HCT116 (cell line): ENCODE measurements around the gene GJB4. TPM values are rescaled to one million over a fixed set of nuclear protein-coding genes. Genes with fewer than 3 reads are reported as not detected.

Experiments used
- ATAC-seq: fragments of 200-7000 bp; cut with Tn5 transposase; 2 replicates; pipeline ENCODE4 v1.9.1; 2020; ENCODE audit warnings: mild to moderate bottlenecking, moderate library complexity
- BruUV-seq: library from RNA; stranded (reverse); fragments of 400-500 nt; replicated peaks from 2 replicates; lab custom pipeline; 2021; lab: Mats Ljungman, UMichigan
- CTCF ChIA-PET: fragments of 300-600 bp; sonication (Branson Sonifier 250); formaldehyde crosslinking; loops from one replicate; lab custom pipeline; 2021; ENCODE audit warnings: antibody characterized with exemption; lab: Charles Lee
- POLR2A ChIA-PET: fragments of 300-600, 350-600 bp; sonication (Branson Sonifier 250); formaldehyde crosslinking; loops from one replicate; lab custom pipeline; 2021; ENCODE audit warnings: antibody characterized with exemption; lab: Charles Lee
- RAD21 ChIA-PET, 2 experiments: fragments of 300-600 bp; sonication (Branson Sonifier 250); formaldehyde crosslinking; loops; one replicate each; lab custom pipeline; 2023; ENCODE audit warnings: low total read pairs in 2 of 2; ENCODE audit not compliant: uncharacterized antibody in 2 of 2, unreplicated experiment in 2 of 2, low non-redundant PET in 1 of 2; lab: Charles Lee
- DNase-seq: peaks from one replicate; pipeline ENCODE4 v3.0.0-alpha.2; 2010; ENCODE audit warnings: low read depth, low spot score
- H2AFZ ChIP-seq: fragments of 200-600 bp; shearing (Covaris generic), sonication (generic); 2 replicates; pipeline ENCODE4 v1.6.1; 2017; ENCODE audit warnings: low read depth, mixed run types, mixed read lengths, antibody characterized with exemption, low read length; ENCODE audit not compliant: poor library complexity, severe bottlenecking
- H3K27ac ChIP-seq: 2 replicates; pipeline ENCODE4 v1.5.1; 2012; ENCODE audit warnings: low read depth, low read length
- H3K27me3 ChIP-seq: fragments of 200-600 bp; sonication (generic); 2 replicates; pipeline ENCODE4 v1.6.1; 2016; ENCODE audit warnings: mixed run types, low read length, mixed read lengths; ENCODE audit not compliant: insufficient read depth
- H3K36me3 ChIP-seq, 2 experiments: fragments of 200-500 bp in 1 of 2; fragments of 200-600 bp in 1 of 2; sonication (Bioruptor generic) in 1 of 2; sonication (generic) in 1 of 2; 2 replicates each; pipeline versions ENCODE4 v1.5.1 to v1.6.1; 2014 to 2016; ENCODE audit warnings: low read length in 2 of 2, inconsistent platforms in 1 of 2, mixed read lengths in 1 of 2, mixed run types in 1 of 2; ENCODE audit not compliant: insufficient read depth in 2 of 2, control insufficient read depth in 1 of 2
- H3K4me1 ChIP-seq, 2 experiments: fragments of 200-600 bp in 1 of 2; sonication (generic) in 1 of 2; 2 replicates each; pipeline versions ENCODE4 v1.5.1 to v1.6.1; 2012 to 2017; ENCODE audit warnings: low read length in 2 of 2, inconsistent platforms in 1 of 2, mild to moderate bottlenecking in 1 of 2, mixed read lengths in 1 of 2, mixed run types in 1 of 2, moderate library complexity in 1 of 2; ENCODE audit not compliant: insufficient read depth in 2 of 2, control insufficient read depth in 1 of 2
- H3K4me2 ChIP-seq: fragments of 200-600 bp; sonication (generic); 2 replicates; pipeline ENCODE4 v1.6.1; 2017; ENCODE audit warnings: mixed run types, low read length, mixed read lengths
- H3K4me3 ChIP-seq, 2 experiments: fragments of 200-600 bp in 1 of 2; sonication (generic) in 1 of 2; replicated peaks in 1 of 2; 2 replicates each; pipeline ENCODE4 v1.5.1; 2011 to 2016; ENCODE audit warnings: low read length in 2 of 2, control low read depth in 1 of 2, low read depth in 1 of 2, mild to moderate bottlenecking in 1 of 2, mixed read lengths in 1 of 2, mixed run types in 1 of 2
- H3K79me2 ChIP-seq: fragments of 200-600 bp; sonication (generic); 2 replicates; pipeline ENCODE4 v1.6.1; 2017; ENCODE audit warnings: mild to moderate bottlenecking, mixed run types, low read length, moderate library complexity, mixed read lengths; ENCODE audit not compliant: insufficient read depth
- H3K9ac ChIP-seq: fragments of 200-600 bp; sonication (generic); 2 replicates; pipeline ENCODE4 v1.6.1; 2016; ENCODE audit warnings: low read length, mixed read lengths
- H3K9me2 ChIP-seq: fragments of 200-600 bp; sonication (generic), shearing (Covaris generic); 2 replicates; pipeline ENCODE4 v1.6.1; 2017; ENCODE audit warnings: mixed run types, mild to moderate bottlenecking, moderate library complexity; ENCODE audit not compliant: insufficient read depth
- H3K9me3 ChIP-seq, 2 experiments: fragments of 200-500 bp in 1 of 2; fragments of 200-600 bp in 1 of 2; sonication (Bioruptor generic) in 1 of 2; sonication (generic) in 1 of 2; 2 replicates each; pipeline ENCODE4 v1.6.1; 2014 to 2017; ENCODE audit warnings: low read length in 2 of 2, mixed read lengths in 2 of 2, inconsistent platforms in 1 of 2, low read depth in 1 of 2, mild to moderate bottlenecking in 1 of 2, mixed run types in 1 of 2, moderate library complexity in 1 of 2; ENCODE audit not compliant: control insufficient read depth in 1 of 2, insufficient read depth in 1 of 2
- H4K20me1 ChIP-seq: fragments of 200-600 bp; sonication (generic), shearing (Covaris generic); 2 replicates; pipeline ENCODE4 v1.6.1; 2017; ENCODE audit warnings: mixed run types, mild to moderate bottlenecking, moderate library complexity; ENCODE audit not compliant: insufficient read depth
- ELF1 ChIP-seq: IDR thresholded peaks from 2 replicates; pipeline ENCODE4 v1.6.1; 2012; ENCODE audit warnings: low read depth, borderline replicate concordance
- RAD21 ChIP-seq: IDR thresholded peaks from 2 replicates; pipeline ENCODE4 v1.6.1; 2012; ENCODE audit warnings: low read depth, mild to moderate bottlenecking
- SIN3A ChIP-seq: IDR thresholded peaks from 2 replicates; pipeline ENCODE4 v1.6.1; 2012; ENCODE audit warnings: low read depth
- ZFX ChIP-seq: fragments of 450-650 bp; IDR thresholded peaks from 2 replicates; pipeline ENCODE4 v1.6.1; 2017
- ZNF274 ChIP-seq: fragments of 200-500 bp; sonication (Bioruptor generic); IDR thresholded peaks from 2 replicates; pipeline ENCODE4 v1.6.1; 2014; ENCODE audit warnings: mild to moderate bottlenecking, low read depth, low read length, inconsistent platforms
- intact Hi-C: fragments of 100-400 bp; cut with micrococcal nuclease; formaldehyde crosslinking; loops from 2 replicates; pipeline ENCODE4 v1.10.0; 2022
- total RNA-seq: library from RNA; stranded (reverse); gene quantifications from one replicate; pipeline ENCODE4 v1.2.1, GENCODE V29; 2021; ENCODE audit not compliant: unreplicated experiment
- TF ChIP-seq, protein P1 (sequence below), 3 experiments: fragments of 200-600 bp in 1 of 3; sonication (generic) in 1 of 3; IDR thresholded peaks in 2 of 3; conservative IDR thresholded peaks in 1 of 3; 2 replicates each; pipeline ENCODE4 v1.5.1; 2012 to 2017; ENCODE audit warnings: low read depth in 2 of 3, low read length in 2 of 3, antibody characterized with exemption in 1 of 3, borderline replicate concordance in 1 of 3, control low read depth in 1 of 3, mild to moderate bottlenecking in 1 of 3, mixed read lengths in 1 of 3, mixed run types in 1 of 3, moderate library complexity in 1 of 3; ENCODE audit not compliant: insufficient read depth in 1 of 3
- TF ChIP-seq, protein P2 (sequence below): IDR thresholded peaks from 2 replicates; pipeline ENCODE4 v1.6.1; 2011; ENCODE audit warnings: mild to moderate bottlenecking, low read length, moderate library complexity; ENCODE audit not compliant: insufficient replicate concordance; ENCODE audit errors: extremely low read depth
- TF ChIP-seq, protein P3 (sequence below): IDR thresholded peaks from 2 replicates; pipeline ENCODE4 v1.6.1; 2012

The GJB4 gene
- total RNA-seq, 1 experiment from 2014 or later = 2.0 TPM

DNA sequence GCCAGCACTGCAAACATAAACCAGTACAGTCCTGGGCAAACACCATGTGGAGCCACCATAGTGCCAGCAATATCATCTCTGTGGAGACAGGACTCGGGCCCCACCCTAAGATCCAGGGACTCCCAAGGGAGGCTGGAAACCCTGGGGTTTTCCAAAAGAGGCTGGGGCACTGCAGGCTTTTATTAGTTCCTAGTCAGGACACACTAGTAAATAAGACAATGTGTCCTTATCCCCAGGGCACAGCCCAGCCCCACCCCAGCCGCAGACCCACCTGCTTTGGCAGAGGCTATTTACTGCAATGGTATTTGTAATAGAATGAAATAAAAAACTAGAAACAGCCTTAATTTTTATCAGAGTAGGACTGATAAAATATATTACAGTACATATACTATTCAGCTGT is 21.0 kb downstream of the GJB4 start:
- CTCF ChIA-PET = interaction anchor here (0.7 kb wide), 1 partner anchor 38 kb away, joined by 3 read pairs; no protein-coding TSS in a partner anchor
- ATAC-seq (no peak), DNase-seq (no peak)
- RAD21 ChIA-PET = no interaction called here
- intact Hi-C loops = no loop called here
- Histone ChIP-seq H3K4me1 (peaks cover 39 to 57% of the 10 kb centered on the region in 2 experiments), H3K36me3 (peaks cover 4 to 12% of the 10 kb centered on the region in 2 experiments; a peak in 1 of 4 replicates), H3K79me2 (peaks cover 48% of the 10 kb centered on the region), H3K27me3 (no peaks in the 10 kb centered on the region), H2AFZ (no peak overlapping the region), H4K20me1 (no peaks in the 10 kb centered on the region), H3K4me3 (peak overlapping the region; percentile 84 to 92), H3K4me2 (peak overlapping the region; percentile 86), H3K9me3 (no peaks in the 10 kb centered on the region), H3K27ac (peak overlapping the region; percentile 98), H3K9ac (peak overlapping the region; percentile 83), H3K9me2 (no peaks in the 10 kb centered on the region)
- TF ChIP-seq, protein P1, sequence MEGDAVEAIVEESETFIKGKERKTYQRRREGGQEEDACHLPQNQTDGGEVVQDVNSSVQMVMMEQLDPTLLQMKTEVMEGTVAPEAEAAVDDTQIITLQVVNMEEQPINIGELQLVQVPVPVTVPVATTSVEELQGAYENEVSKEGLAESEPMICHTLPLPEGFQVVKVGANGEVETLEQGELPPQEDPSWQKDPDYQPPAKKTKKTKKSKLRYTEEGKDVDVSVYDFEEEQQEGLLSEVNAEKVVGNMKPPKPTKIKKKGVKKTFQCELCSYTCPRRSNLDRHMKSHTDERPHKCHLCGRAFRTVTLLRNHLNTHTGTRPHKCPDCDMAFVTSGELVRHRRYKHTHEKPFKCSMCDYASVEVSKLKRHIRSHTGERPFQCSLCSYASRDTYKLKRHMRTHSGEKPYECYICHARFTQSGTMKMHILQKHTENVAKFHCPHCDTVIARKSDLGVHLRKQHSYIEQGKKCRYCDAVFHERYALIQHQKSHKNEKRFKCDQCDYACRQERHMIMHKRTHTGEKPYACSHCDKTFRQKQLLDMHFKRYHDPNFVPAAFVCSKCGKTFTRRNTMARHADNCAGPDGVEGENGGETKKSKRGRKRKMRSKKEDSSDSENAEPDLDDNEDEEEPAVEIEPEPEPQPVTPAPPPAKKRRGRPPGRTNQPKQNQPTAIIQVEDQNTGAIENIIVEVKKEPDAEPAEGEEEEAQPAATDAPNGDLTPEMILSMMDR (IDR thresholded peaks at IDR 0.05 in 2 of 3, conservative IDR thresholded peaks at IDR 0.05 in 1 of 3; ENCODE audit: borderline replicate concordance in 1 of 3, insufficient read depth in 1 of 3, low read depth in 2 of 3, low read length in 2 of 3) = no peak
- TF ChIP-seq ZNF274 (no peak), ZFX (no peak), RAD21 (no peak), ELF1 (no peak), SIN3A (no peak)
- TF ChIP-seq, protein P2, sequence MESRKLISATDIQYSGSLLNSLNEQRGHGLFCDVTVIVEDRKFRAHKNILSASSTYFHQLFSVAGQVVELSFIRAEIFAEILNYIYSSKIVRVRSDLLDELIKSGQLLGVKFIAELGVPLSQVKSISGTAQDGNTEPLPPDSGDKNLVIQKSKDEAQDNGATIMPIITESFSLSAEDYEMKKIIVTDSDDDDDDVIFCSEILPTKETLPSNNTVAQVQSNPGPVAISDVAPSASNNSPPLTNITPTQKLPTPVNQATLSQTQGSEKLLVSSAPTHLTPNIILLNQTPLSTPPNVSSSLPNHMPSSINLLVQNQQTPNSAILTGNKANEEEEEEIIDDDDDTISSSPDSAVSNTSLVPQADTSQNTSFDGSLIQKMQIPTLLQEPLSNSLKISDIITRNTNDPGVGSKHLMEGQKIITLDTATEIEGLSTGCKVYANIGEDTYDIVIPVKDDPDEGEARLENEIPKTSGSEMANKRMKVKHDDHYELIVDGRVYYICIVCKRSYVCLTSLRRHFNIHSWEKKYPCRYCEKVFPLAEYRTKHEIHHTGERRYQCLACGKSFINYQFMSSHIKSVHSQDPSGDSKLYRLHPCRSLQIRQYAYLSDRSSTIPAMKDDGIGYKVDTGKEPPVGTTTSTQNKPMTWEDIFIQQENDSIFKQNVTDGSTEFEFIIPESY = no peak
- TF ChIP-seq, protein P3, sequence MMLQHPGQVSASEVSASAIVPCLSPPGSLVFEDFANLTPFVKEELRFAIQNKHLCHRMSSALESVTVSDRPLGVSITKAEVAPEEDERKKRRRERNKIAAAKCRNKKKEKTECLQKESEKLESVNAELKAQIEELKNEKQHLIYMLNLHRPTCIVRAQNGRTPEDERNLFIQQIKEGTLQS = no peak
- POLR2A ChIA-PET = interaction anchor here (0.8 to 1.2 kb wide), 4 partner anchors 18 to 38 kb away, joined by 3 to 6 read pairs (median 4); partner anchors contain the start of gene GJB4
- TSS peak; percentile 74 for BruUV-seq
